Left lobe of liver (tissue), 2 donors: ENCODE data around the gene FAIM. TPM values are rescaled to one million over a fixed set of nuclear protein-coding genes. Genes with fewer than 3 reads are reported as not detected.
A peak's percentile ranks its signal among the peaks of the same experiment; 100 is the strongest.
"Not testable (repeated sequence)": the region's sequence is repeated elsewhere in the genome, so short reads cannot be mapped to it uniquely, and the experiment has no call there.

Source experiments
- ATAC-seq: fragments of 200-7000 bp; cut with Tn5 transposase; one replicate; pipeline ENCODE4 v1.9.1; 2020; ENCODE audit warnings: mild to moderate bottlenecking, moderate library complexity
- DNase-seq: peaks from one replicate; pipeline ENCODE4 v3.0.0-alpha.2; 2020; ENCODE audit warnings: low spot score
- total RNA-seq: library from RNA; stranded (reverse); gene quantifications from one replicate; pipeline ENCODE4 v1.2.1, GENCODE V29; 2021
- donor health status: DM: no; HTN: no; CAD: no; lungs with moderate emphysema.
- donor health status: DM: no; HTN: yes; CAD: no.

FAIM gene
- total RNA-seq, 1 donor from 2014 or later, result 3.5 TPM

- DNase-seq (no peak), ATAC-seq (no peak)
Observed at GRCh38 chr3:138675393-138675792, 66.8 kb downstream of the FAIM start.

GRCh38 chr3:138678086-138678485 lies 69.5 kb downstream of the FAIM start:
- ATAC-seq, result no peak
- DNase-seq, result no peak

- DNase-seq (no peak), ATAC-seq (no peak)
Observed at GRCh38 chr3:138678874-138679392, 70.4 kb downstream of the FAIM start.

GRCh38 chr3:138680974-138681373 lies 72.4 kb downstream of the FAIM start:
- DNase-seq, result not testable (repeated sequence)
- peak; percentile 36 for ATAC-seq

GRCh38 chr3:138681463-138682220 lies 73.1 kb downstream of the FAIM start:
- DNase-seq (no peak), ATAC-seq (peak; percentile 94)

- DNase-seq, result no peak
- ATAC-seq, result no peak
Observed at GRCh38 chr3:138682648-138683047, 74.1 kb downstream of the FAIM start.

Other genes with a start within 250 kb of the FAIM start
- 0.20 TPM for gene ESYT3, start 174.2 kb upstream of the FAIM start, total RNA-seq
- gene CEP70, start 14.5 kb upstream of the FAIM start, total RNA-seq, result 23.8 TPM
- 14.4 TPM for gene PIK3CB, start 226.2 kb downstream of the FAIM start, total RNA-seq